Cardiac muscle cell (in vitro differentiated cells and primary cell): ENCODE measurements around the gene TCF12. TPM values are rescaled to one million over a fixed set of nuclear protein-coding genes. Genes with fewer than 3 reads are reported as not detected.

ENCODE experiments used
- DNase-seq, 2 donors: peaks; one replicate each; pipeline versions ENCODE4 v3.0.0 to v3.0.0-alpha.2; 2010 to 2017; ENCODE audit warnings: low read depth in 1 of 2, low spot score in 1 of 2
- H3K27ac ChIP-seq: fragments of 200-600 bp; sonication (generic); 2 replicates; pipeline ENCODE4 v1.5.1; 2016
- H3K27me3 ChIP-seq: fragments of 200-600 bp; sonication (generic); 2 replicates; pipeline ENCODE4 v1.6.0; 2016; ENCODE audit warnings: control low read depth
- H3K36me3 ChIP-seq: fragments of 200-600 bp; sonication (generic); 2 replicates; pipeline ENCODE4 v1.5.1; 2016; ENCODE audit warnings: control low read depth
- H3K4me1 ChIP-seq: fragments of 200-600 bp; sonication (generic); 2 replicates; pipeline ENCODE4 v1.8.1; 2017; ENCODE audit warnings: low read depth, mild to moderate bottlenecking, mixed run types
- H3K4me3 ChIP-seq: fragments of 200-600 bp; sonication (generic); 2 replicates; pipeline ENCODE4 v1.5.1; 2016; ENCODE audit warnings: mild to moderate bottlenecking
- H3K9me3 ChIP-seq: fragments of 200-600 bp; sonication (generic); 2 replicates; pipeline ENCODE4 v1.5.1; 2017; ENCODE audit warnings: low read depth, mild to moderate bottlenecking, control low read depth
- CTCF ChIP-seq: IDR thresholded peaks from 2 replicates; pipeline ENCODE4 v1.5.1; 2012; ENCODE audit warnings: low read depth, mild to moderate bottlenecking, low read length
- polyA plus RNA-seq: library from polyadenylated mRNA; unstranded; fragments of >200 nt; fragmentation: Nextera tagmentation; extraction: Ambion mirVana; gene quantifications from 2 replicates; pipeline ENCODE4 v1.2.1, GENCODE V29; 2016
- total RNA-seq: library from RNA; depleted of rRNA; stranded (reverse); fragments of >200 nt; gene quantifications from 2 replicates; pipeline ENCODE4 v1.2.3, GENCODE V29; 2016

The TCF12 gene
- total and polyA plus RNA-seq, 2 experiments from 2014 or later: 42.6 to 137 TPM

GRCh38 chr15:57320631-57321220, 402.3 kb downstream of the TCF12 start:
- no peak overlapping the region for H3K27ac ChIP-seq
- peak in 1 of 2 donors; percentile 83 for DNase-seq
- TF ChIP-seq CTCF: no peak
- H3K27me3 ChIP-seq: no peaks in the 10 kb centered on the region
- H3K36me3 ChIP-seq: no peaks in the 10 kb centered on the region
- no peak overlapping the region for H3K4me3 ChIP-seq
- no peaks in the 10 kb centered on the region for H3K4me1 ChIP-seq
- H3K9me3 ChIP-seq: no peaks in the 10 kb centered on the region

GRCh38 chr15:57321485-57321884, 403.0 kb downstream of the TCF12 start:
- no peaks in the 10 kb centered on the region for H3K27me3 ChIP-seq
- H3K36me3 ChIP-seq: no peaks in the 10 kb centered on the region
- H3K4me1 ChIP-seq: no peaks in the 10 kb centered on the region
- no peaks in the 10 kb centered on the region for H3K9me3 ChIP-seq
- DNase-seq: no peak
- TF ChIP-seq CTCF: no peak
- H3K4me3 ChIP-seq: no peak overlapping the region
- no peak overlapping the region for H3K27ac ChIP-seq

GRCh38 chr15:57321973-57322601, 403.6 kb downstream of the TCF12 start:
- no peaks in the 10 kb centered on the region for H3K9me3 ChIP-seq
- TF ChIP-seq CTCF: no peak
- no peaks in the 10 kb centered on the region for H3K27me3 ChIP-seq
- no peaks in the 10 kb centered on the region for H3K36me3 ChIP-seq
- no peak overlapping the region for H3K4me3 ChIP-seq
- no peak for DNase-seq
- H3K27ac ChIP-seq: no peak overlapping the region
- no peaks in the 10 kb centered on the region for H3K4me1 ChIP-seq

GRCh38 chr15:57322602-57323250, 404.3 kb downstream of the TCF12 start:
- Histone ChIP-seq H3K4me3 (no peak overlapping the region), H3K9me3 (no peaks in the 10 kb centered on the region), H3K4me1 (peaks cover 6% of the 10 kb centered on the region), H3K27ac (no peak overlapping the region), H3K27me3 (no peaks in the 10 kb centered on the region), H3K36me3 (no peaks in the 10 kb centered on the region)
- DNase-seq: no peak
- TF ChIP-seq CTCF: no peak

GRCh38 chr15:57323299-57323805, 404.9 kb downstream of the TCF12 start:
- H3K9me3 ChIP-seq: no peaks in the 10 kb centered on the region
- no peaks in the 10 kb centered on the region for H3K36me3 ChIP-seq
- no peak overlapping the region for H3K27ac ChIP-seq
- no peak overlapping the region for H3K4me3 ChIP-seq
- H3K4me1 ChIP-seq: peaks cover 6% of the 10 kb centered on the region
- no peaks in the 10 kb centered on the region for H3K27me3 ChIP-seq
- DNase-seq: no peak
- no peak for TF ChIP-seq CTCF
